ENCODE results near the gene SBDS.
"Not testable (repeated sequence)": the region's sequence is repeated elsewhere in the genome, so short reads cannot be mapped to it uniquely, and the experiment has no call there.

Gene SBDS

DNA sequence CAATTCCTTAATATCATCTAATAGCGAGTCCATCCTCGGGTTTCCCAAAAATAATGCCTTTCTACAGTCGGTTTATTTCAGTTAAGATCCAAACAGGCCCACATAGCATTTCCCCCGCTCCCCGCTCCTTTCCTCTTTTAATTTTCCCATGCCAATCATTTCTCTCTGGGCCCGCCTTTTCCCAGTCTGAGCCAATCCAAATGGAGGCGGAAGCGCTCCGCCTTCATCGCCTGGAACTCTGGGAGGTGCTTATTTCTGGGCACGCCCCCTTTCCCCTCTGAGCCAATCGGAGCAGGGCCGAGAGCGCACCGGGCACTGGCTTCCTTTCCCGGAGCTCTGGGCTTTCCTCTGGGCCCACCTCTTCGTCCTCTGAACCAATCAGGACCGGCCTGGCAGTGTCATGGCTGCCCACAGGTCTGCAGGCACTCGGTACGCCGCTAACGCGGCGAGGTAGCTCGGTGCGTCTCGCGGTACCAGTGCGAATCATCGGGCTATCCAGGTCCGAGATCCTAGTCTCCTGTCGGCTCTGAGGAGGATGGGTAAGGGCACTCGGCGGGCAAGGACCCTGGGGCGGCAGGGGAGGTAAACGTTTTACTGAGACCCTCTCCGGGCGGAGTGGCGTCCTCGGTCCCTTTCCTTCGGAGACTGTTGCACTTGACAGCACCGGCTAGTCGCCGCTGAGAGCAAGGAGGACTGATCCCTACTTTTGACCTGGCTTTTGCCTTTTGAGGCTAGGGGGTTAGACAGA is 1.2 kb upstream of the SBDS start, which contains the start of gene TYW1:
Gene TYW1, plus strand, starts transcription at position 390 of the 748 bp plus-strand sequence. Its CDS starts 146 bp downstream, at position 536.
- peak; percentile 97 for DNase-seq (ENCODE audit: low read depth, low spot score)

- DNase-seq (ENCODE audit: low read depth, low spot score) = not testable (repeated sequence)
Observed at GRCh38 chr7:66994691-66995049, 716 bp downstream of the SBDS start.

- not testable (repeated sequence) for DNase-seq (ENCODE audit: low read depth, low spot score)
Observed at GRCh38 chr7:66994051-66994450, 1.3 kb downstream of the SBDS start.

- not testable (repeated sequence) for DNase-seq (ENCODE audit: low read depth, low spot score)
Observed at GRCh38 chr7:66989552-66989951, 5.8 kb downstream of the SBDS start.

- DNase-seq (ENCODE audit: low read depth, low spot score) = not testable (repeated sequence)
Observed at GRCh38 chr7:66980336-66980735, 15.1 kb downstream of the SBDS start.

DNA sequence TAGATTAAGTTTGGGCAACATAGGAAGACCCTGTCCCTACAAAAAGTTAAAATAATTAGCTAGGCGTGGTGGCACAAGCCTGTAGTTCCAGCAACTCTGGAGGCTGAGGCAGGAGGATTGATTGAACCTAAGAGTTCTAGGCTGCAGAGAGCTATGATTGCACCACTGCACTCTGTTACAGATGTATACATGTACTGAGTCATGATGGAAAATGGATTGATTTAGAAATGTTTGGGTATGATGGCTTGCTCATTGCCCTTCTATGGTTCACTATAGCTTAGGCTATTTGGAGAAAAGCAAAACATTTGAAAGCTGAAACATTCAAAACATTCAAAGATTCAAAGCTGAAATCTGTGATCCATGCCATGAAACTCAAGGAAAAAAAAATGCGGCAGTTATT is 16.4 kb downstream of the SBDS start:
- not testable (repeated sequence) for DNase-seq (ENCODE audit: low read depth, low spot score)

GRCh38 chr7:66978312-66978711 is 17.1 kb downstream of the SBDS start:
- DNase-seq (ENCODE audit: low read depth, low spot score) = not testable (repeated sequence)

DNA sequence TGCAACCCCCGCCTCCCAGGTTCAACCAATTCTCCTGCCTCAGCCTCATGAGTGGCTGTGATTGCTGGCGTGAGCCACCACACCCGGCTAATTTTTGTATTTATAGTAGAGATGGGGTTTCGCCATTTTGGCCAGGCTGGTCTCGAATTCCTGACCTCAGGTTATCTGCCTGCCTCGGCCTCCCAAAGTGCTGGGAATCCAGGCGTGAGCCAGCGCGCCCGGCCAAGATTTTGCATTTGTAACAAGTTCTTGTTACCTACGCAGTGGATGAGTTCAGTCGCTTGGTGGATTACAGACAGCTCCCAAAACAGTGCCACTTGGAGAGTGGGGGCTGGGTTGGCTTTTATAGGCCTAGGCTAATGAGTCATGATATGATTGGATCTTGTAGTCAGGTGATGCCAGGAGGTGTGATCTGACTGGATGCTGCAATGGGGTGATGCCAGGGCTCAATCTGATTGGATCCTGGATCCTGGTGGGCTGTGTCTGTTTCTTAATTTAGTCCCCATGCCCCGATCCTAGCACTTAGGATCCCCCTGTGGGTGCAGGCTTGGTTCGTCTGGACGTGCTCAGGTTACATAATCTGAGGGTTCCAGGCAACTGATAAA is 20.3 kb downstream of the SBDS start:
- no peak for DNase-seq (ENCODE audit: low read depth, low spot score)

- no peak for DNase-seq (ENCODE audit: low read depth, low spot score)
Observed at GRCh38 chr7:66970310-66970709, 25.1 kb downstream of the SBDS start.

DNA sequence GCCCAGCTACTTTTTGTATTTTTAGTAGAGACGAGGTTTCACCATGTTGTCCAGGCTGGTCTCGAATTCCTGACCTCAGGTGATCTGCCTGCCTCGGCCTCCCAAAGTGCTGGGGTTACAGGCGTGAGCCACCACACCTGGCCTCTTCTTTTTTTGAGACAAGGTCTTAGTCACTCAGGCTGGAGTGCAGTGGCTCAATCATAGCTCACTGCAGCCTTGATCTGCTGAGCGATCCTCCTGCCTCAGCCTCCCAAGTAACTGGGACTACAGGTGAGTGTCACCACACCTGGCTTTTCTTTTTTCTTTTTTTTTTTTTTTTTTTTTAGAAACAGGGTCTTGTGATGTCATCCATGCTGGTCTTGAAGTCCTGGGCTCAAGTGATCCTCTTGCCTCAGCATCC is 26.4 kb downstream of the SBDS start:
- DNase-seq (ENCODE audit: low read depth, low spot score) = not testable (repeated sequence)

DNA sequence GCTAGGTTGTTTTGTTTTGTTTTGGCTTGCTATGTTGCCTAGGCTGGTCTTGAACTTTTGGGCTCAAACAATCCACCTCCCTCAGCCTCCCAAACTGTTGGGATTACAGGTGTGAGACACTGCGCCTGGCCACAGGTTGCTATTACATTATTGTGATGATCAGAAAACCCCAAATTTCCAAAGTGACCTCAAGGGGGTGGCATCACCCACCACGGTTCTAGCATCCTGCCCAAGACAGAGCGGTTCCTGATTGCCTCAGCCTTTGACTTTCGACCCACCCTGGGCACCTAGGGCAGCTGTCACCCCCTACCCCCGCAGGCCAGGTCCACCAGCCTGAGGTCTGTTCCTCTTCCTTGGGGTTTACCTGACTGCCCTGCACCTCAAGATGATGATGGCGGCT is 28.4 kb downstream of the SBDS start:
- DNase-seq (ENCODE audit: low read depth, low spot score) = no peak

GRCh38 chr7:66964411-66964810 is 31.0 kb downstream of the SBDS start:
- no peak for DNase-seq (ENCODE audit: low read depth, low spot score)

GRCh38 chr7:66961096-66961495 is 34.3 kb downstream of the SBDS start:
- DNase-seq (ENCODE audit: low read depth, low spot score) = no peak

- DNase-seq (ENCODE audit: low read depth, low spot score) = no peak
Observed at GRCh38 chr7:66960192-66960591, 35.2 kb downstream of the SBDS start.

DNA sequence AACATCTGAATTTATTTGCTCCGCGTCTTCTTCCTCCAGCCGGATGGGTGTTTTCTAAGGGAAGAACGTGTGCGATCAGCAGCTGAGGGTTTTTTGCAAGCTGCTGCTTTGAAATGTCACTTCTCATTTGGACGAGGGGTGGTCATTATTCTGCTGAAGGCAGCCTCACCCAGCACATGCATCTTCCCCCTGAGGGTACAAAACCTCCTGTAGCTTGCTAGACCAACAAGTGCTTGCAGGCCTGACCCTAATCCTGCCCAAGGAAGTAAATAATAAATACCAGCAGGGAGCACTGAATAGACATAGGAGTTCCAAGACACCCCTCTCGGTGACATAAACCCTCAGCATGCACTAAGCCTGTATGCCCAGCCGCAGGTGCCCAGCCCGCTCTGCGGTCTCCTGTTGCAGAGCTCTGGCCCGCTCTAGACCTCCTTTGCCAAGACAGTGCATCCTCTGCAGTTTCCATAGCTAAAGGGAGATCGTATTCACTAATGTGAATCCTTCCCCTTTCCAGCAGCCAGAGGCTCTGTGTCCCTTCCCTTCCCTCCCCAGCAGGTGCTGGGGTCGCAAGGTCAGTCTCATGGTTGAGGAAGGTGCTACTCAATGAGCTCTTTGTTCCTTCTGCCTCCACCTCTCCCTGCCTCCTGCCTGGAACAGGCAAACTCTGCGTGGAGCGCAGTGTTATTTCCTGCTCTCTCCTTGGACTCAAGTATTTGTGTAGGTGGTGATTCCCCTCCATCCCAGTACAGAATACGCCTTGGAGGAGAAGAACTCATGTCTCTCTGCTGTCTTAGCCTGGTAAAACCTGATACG is 36.6 kb downstream of the SBDS start:
- DNase-seq (ENCODE audit: low read depth, low spot score) = no peak

- DNase-seq (ENCODE audit: low read depth, low spot score) = no peak
Observed at GRCh38 chr7:66957595-66958290, 37.6 kb downstream of the SBDS start.

GRCh38 chr7:66953044-66953427 is 42.4 kb downstream of the SBDS start:
- no peak for DNase-seq (ENCODE audit: low read depth, low spot score)

GRCh38 chr7:66952343-66953043 is 42.9 kb downstream of the SBDS start:
- no peak for DNase-seq (ENCODE audit: low read depth, low spot score)

- no peak for DNase-seq (ENCODE audit: low read depth, low spot score)
Observed at GRCh38 chr7:66950763-66951162, 44.6 kb downstream of the SBDS start.

DNA sequence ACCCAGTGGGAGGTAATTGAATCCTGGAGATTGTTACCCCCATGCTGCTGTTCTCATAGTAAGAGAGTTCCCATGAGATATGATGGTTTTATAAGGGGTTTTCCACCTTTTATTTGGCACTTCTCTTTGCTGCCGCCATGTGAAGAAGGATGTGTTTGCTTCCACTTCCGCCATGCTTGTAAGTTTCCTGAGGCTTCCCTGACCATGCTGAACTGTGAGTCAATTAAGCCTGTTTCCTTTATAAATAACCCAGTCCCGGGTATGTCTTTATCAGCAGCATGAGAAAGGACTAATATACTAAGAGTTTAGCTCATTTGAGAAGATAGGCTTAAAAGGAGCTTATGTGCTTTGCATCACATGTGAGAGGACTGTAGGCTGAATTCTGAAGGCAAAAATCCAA is 45.1 kb downstream of the SBDS start:
- DNase-seq (ENCODE audit: low read depth, low spot score) = no peak

DNA sequence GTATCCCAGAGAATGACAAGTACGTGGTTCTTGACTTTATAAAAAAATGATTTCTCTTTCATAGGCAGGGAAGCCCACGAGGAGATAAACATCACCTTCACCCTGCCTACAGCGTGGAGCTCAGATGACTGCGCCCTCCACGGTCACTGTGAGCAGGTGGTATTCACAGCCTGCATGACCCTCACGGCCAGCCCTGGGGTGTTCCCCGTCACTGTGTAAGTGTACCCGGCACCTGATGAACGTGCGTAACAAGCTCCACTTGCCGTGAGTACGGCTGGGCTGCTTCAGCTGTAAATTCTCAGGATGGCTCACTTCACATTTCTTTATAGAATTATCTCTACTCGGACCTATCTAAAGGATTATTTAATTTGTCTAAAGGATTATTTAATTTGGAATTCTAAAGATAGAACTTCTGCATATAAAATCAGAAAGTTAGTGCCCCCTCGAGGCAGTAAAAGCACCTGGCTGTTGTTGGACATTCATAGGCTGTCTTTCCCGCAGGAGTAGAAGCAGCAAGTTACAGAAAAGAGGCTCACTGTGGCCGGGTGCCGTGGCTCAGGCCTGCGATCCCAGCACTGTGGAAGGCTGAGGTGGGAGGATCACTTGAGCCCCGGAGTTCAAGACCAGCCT is 46.8 kb downstream of the SBDS start:
- DNase-seq (ENCODE audit: low read depth, low spot score) = no peak
